CD4-positive, alpha-beta T cell (primary cell): ENCODE measurements around the gene TEX14. TPM values are rescaled to one million over a fixed set of nuclear protein-coding genes. Genes with fewer than 3 reads are reported as not detected.

Source experiments
- ATAC-seq: fragments of 200-7000 bp; cut with Tn5 transposase; one replicate; pipeline ENCODE4 v1.10.0; 2022; ENCODE audit warnings: mild to moderate bottlenecking; ENCODE audit not compliant: poor library complexity
- CTCF ChIA-PET: fragments of 350-600 bp; sonication (Branson Sonifier 250); formaldehyde crosslinking; loops from one replicate; lab custom pipeline; 2021; ENCODE audit warnings: antibody characterized with exemption, inconsistent platforms; lab: Charles Lee
- POLR2A ChIA-PET: fragments of 350-600 bp; sonication (Branson Sonifier 250); formaldehyde crosslinking; loops from one replicate; lab custom pipeline; 2021; ENCODE audit warnings: antibody characterized with exemption, inconsistent platforms; lab: Charles Lee
- DNase-seq, 14 experiments: peaks; one replicate each; pipeline ENCODE4 v3.0.0-alpha.2; 2013 to 2020; ENCODE audit warnings: mixed read lengths in 2 of 14
- H3K27ac ChIP-seq, 2 donors: one replicate each; pipeline versions ENCODE4 v1.5.1 to v1.7.0; 2013; ENCODE audit warnings: low read length in 2 of 2, low read depth in 1 of 2, mild to moderate bottlenecking in 1 of 2
- H3K27me3 ChIP-seq, 2 experiments: 1 replicate in 1 of 2; 2 replicates in 1 of 2; pipeline versions ENCODE4 v1.6.1 to v1.7.0; 2013; ENCODE audit warnings: low read length in 2 of 2, control low read depth in 1 of 2, mild to moderate bottlenecking in 1 of 2, moderate library complexity in 1 of 2; ENCODE audit not compliant: insufficient read depth in 2 of 2, control insufficient read depth in 1 of 2
- H3K36me3 ChIP-seq: one replicate; pipeline ENCODE4 v1.6.1; 2013; ENCODE audit warnings: low read length, control low read depth; ENCODE audit not compliant: insufficient read depth
- H3K4me1 ChIP-seq: one replicate; pipeline ENCODE4 v1.6.1; 2013; ENCODE audit warnings: low read length, control low read depth; ENCODE audit not compliant: insufficient read depth
- H3K4me3 ChIP-seq: one replicate; pipeline ENCODE4 v1.5.1; 2013; ENCODE audit warnings: mild to moderate bottlenecking, low read length, moderate library complexity
- H3K9me3 ChIP-seq, 2 experiments: 1 replicate in 1 of 2; 2 replicates in 1 of 2; pipeline versions ENCODE4 v1.6.1 to v1.7.0; 2013; ENCODE audit warnings: low read length in 2 of 2, mild to moderate bottlenecking in 2 of 2, control low read depth in 1 of 2, moderate library complexity in 1 of 2; ENCODE audit not compliant: control insufficient read depth in 1 of 2, insufficient read depth in 1 of 2
- H3K27ac Mint-ChIP-seq: one replicate; pipeline ENCODE4 v1.8.0; 2020; ENCODE audit warnings: mixed read lengths
- H3K27me3 Mint-ChIP-seq: one replicate; pipeline ENCODE4 v1.8.0; 2021; ENCODE audit warnings: mixed read lengths
- H3K36me3 Mint-ChIP-seq: one replicate; pipeline ENCODE4 v1.8.0; 2021; ENCODE audit warnings: low read depth, mixed read lengths
- H3K4me1 Mint-ChIP-seq: one replicate; pipeline ENCODE4 v1.8.0; 2021; ENCODE audit warnings: low read depth, mixed read lengths
- H3K4me3 Mint-ChIP-seq: one replicate; pipeline ENCODE4 v1.8.0; 2020; ENCODE audit warnings: mild to moderate bottlenecking, mixed read lengths
- H3K9me3 Mint-ChIP-seq: one replicate; pipeline ENCODE4 v1.8.0; 2020; ENCODE audit warnings: mixed read lengths
- intact Hi-C, 2 experiments: fragments of 100-400 bp; cut with DNase I in 1 of 2; cut with micrococcal nuclease in 1 of 2; formaldehyde crosslinking; loops; one replicate each; pipeline versions ENCODE4 v1.15.1 to v1.9.0; 2023 to 2025; cut with DNase I, micrococcal nuclease
- total RNA-seq, 174 experiments: library from RNA in 2 of 174; stranded (reverse) in 2 of 174; gene quantifications; one replicate each; pipeline ENCODE4 v1.2.3 and lab custom pipeline; 2021 to 2026
- TF ChIP-seq, protein P1 (sequence below): fragments of 200-600 bp; IDR thresholded peaks from one replicate; pipeline ENCODE4 v1.8.0; 2022; ENCODE audit warnings: antibody characterized with exemption, mild to moderate bottlenecking

TEX14 gene
- total RNA-seq, 2 experiments from 2014 or later = 0.47 to 0.66 TPM

- no peaks in the 10 kb centered on the region for H3K27me3 Mint-ChIP-seq
- DNase-seq (no peak), ATAC-seq (no peak)
- no peaks in the 10 kb centered on the region for H3K9me3 ChIP-seq
- H3K27ac ChIP-seq = no peak overlapping the region
- POLR2A ChIA-PET = no interaction called here
- H3K4me1 ChIP-seq = no peaks in the 10 kb centered on the region
- H3K36me3 ChIP-seq = peaks cover 14% of the 10 kb centered on the region
- H3K9me3 Mint-ChIP-seq = no peaks in the 10 kb centered on the region
- H3K36me3 Mint-ChIP-seq = peaks cover 45% of the 10 kb centered on the region
- intact Hi-C loops = no loop called here
- no peaks in the 10 kb centered on the region for H3K27me3 ChIP-seq
- no peak overlapping the region for H3K4me3 ChIP-seq
- CTCF ChIA-PET = no interaction called here
- TF ChIP-seq, protein P1, sequence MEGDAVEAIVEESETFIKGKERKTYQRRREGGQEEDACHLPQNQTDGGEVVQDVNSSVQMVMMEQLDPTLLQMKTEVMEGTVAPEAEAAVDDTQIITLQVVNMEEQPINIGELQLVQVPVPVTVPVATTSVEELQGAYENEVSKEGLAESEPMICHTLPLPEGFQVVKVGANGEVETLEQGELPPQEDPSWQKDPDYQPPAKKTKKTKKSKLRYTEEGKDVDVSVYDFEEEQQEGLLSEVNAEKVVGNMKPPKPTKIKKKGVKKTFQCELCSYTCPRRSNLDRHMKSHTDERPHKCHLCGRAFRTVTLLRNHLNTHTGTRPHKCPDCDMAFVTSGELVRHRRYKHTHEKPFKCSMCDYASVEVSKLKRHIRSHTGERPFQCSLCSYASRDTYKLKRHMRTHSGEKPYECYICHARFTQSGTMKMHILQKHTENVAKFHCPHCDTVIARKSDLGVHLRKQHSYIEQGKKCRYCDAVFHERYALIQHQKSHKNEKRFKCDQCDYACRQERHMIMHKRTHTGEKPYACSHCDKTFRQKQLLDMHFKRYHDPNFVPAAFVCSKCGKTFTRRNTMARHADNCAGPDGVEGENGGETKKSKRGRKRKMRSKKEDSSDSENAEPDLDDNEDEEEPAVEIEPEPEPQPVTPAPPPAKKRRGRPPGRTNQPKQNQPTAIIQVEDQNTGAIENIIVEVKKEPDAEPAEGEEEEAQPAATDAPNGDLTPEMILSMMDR = no peak
- no peaks in the 10 kb centered on the region for H3K4me1 Mint-ChIP-seq
- H3K4me3 Mint-ChIP-seq = no peak overlapping the region
- H3K27ac Mint-ChIP-seq = no peak overlapping the region
Measured at GRCh38 chr17:58702708-58703107, 10.9 kb upstream of the TEX14 start.

GRCh38 chr17:58702045-58702476, 10.2 kb upstream of the TEX14 start:
- Histone ChIP-seq H3K27me3 (no peaks in the 10 kb centered on the region), H3K36me3 (peaks cover 14% of the 10 kb centered on the region), H3K4me3 (no peak overlapping the region), H3K4me1 (no peaks in the 10 kb centered on the region), H3K9me3 (no peaks in the 10 kb centered on the region), H3K27ac (no peak overlapping the region)
- ChIA-PET CTCF (no interaction called here), POLR2A (no interaction called here)
- peaks cover 46% of the 10 kb centered on the region for H3K36me3 Mint-ChIP-seq
- intact Hi-C loops = no loop called here
- no peak for DNase-seq
- TF ChIP-seq, protein P1 = no peak
- no peak for ATAC-seq
- H3K27me3 Mint-ChIP-seq = no peaks in the 10 kb centered on the region
- H3K4me3 Mint-ChIP-seq = no peak overlapping the region
- no peak overlapping the region for H3K27ac Mint-ChIP-seq
- H3K9me3 Mint-ChIP-seq = no peaks in the 10 kb centered on the region
- no peaks in the 10 kb centered on the region for H3K4me1 Mint-ChIP-seq

- H3K4me1 Mint-ChIP-seq = peaks cover 5% of the 10 kb centered on the region
- no peaks in the 10 kb centered on the region for H3K9me3 Mint-ChIP-seq
- no peaks in the 10 kb centered on the region for H3K27me3 Mint-ChIP-seq
- intact Hi-C loops = loop anchor here in 1 of 2 experiments (10.0 kb wide), 1 partner anchor 455 kb away; the partner anchor contains the start of genes PRR11 and SKA2
- no peak for ATAC-seq
- no peaks in the 10 kb centered on the region for H3K9me3 ChIP-seq
- H3K36me3 Mint-ChIP-seq = peaks cover 50% of the 10 kb centered on the region
- no peak overlapping the region for H3K4me3 ChIP-seq
- no peak overlapping the region for H3K27ac Mint-ChIP-seq
- H3K4me3 Mint-ChIP-seq = no peak overlapping the region
- TF ChIP-seq, protein P1 = no peak
- H3K27me3 ChIP-seq = no peaks in the 10 kb centered on the region
- no peak overlapping the region for H3K27ac ChIP-seq
- ChIA-PET POLR2A (interaction anchor here (0.7 kb wide), 1 partner anchor 174 kb away, joined by 3 read pairs; no protein-coding TSS in a partner anchor), CTCF (no interaction called here)
- H3K4me1 ChIP-seq = no peaks in the 10 kb centered on the region
- peaks cover 17% of the 10 kb centered on the region for H3K36me3 ChIP-seq
- DNase-seq = no peak
Measured at GRCh38 chr17:58699771-58700170, 7.9 kb upstream of the TEX14 start.
